Testis (tissue), 3 donors: ENCODE data around the gene XG. TPM values are rescaled to one million over a fixed set of nuclear protein-coding genes. Genes with fewer than 3 reads are reported as not detected.

Experiments
- DNase-seq: peaks from one replicate; pipeline ENCODE4 v3.0.0-alpha.2; 2019
- H3K27ac ChIP-seq, 2 donors: fragments of 200-600 bp; sonication (generic); one replicate each; pipeline ENCODE4 v1.5.1; 2019
- H3K27me3 ChIP-seq: fragments of 200-600 bp; sonication (generic); one replicate; pipeline ENCODE4 v1.5.1; 2019
- H3K36me3 ChIP-seq: fragments of 200-600 bp; sonication (generic); one replicate; pipeline ENCODE4 v1.5.1; 2017; ENCODE audit warnings: low read depth; ENCODE audit errors: missing control alignments
- H3K4me1 ChIP-seq: fragments of 200-600 bp; sonication (generic); one replicate; pipeline ENCODE4 v1.5.1; 2019
- H3K4me3 ChIP-seq, 2 donors: fragments of 200-600 bp; sonication (generic); one replicate each; pipeline ENCODE4 v1.5.1; 2017 to 2019
- H3K9me3 ChIP-seq: fragments of 200-600 bp; sonication (generic); one replicate; pipeline ENCODE4 v1.5.1; 2017
- POLR2A ChIP-seq: fragments of 450-650 bp; IDR thresholded peaks from one replicate; pipeline ENCODE4 v1.6.1; 2017; ENCODE audit warnings: antibody characterized with exemption, mild to moderate bottlenecking, moderate library complexity
- WGBS, 2 donors: methylation state at CpG; one replicate each; pipeline ENCODE4 v1.1.5; 2018; 5-methylcytosine and 5-hydroxymethylcytosine counted together
- intact Hi-C: fragments of 100-400 bp; cut with DNase I; formaldehyde crosslinking; loops from one replicate; pipeline ENCODE4 v1.15.1; 2023; ENCODE audit warnings: low total_unique reads
- polyA plus RNA-seq: library from polyadenylated mRNA; stranded (reverse); fragments of 350-450 nt; fragmentation: Illumina TruSeq; extraction: RNeasy Lipid Tissue Mini Kit (QIAGEN cat#74804); gene quantifications from one replicate; pipeline ENCODE4 v1.2.3, GENCODE V29; 2014; ENCODE audit warnings: low read depth, low replicate concordance; ENCODE audit not compliant: insufficient read depth
- total RNA-seq, 2 donors: library from RNA; depleted of rRNA; stranded (reverse); fragments of >200 nt; gene quantifications; one replicate each; pipeline ENCODE4 v1.2.3, GENCODE V29; 2016
- TF ChIP-seq, protein P1 (sequence below), 3 experiments: fragments of 450-650 bp in 2 of 3; fragments of 200-600 bp in 1 of 3; sonication (generic) in 1 of 3; IDR thresholded peaks; one replicate each; pipeline ENCODE4 v1.5.1; 2016 to 2019; ENCODE audit warnings: antibody characterized with exemption in 3 of 3, mild to moderate bottlenecking in 2 of 3, moderate library complexity in 1 of 3

The XG gene
- total and polyA plus RNA-seq, 3 donors from 2014 or later = 0.19 to 0.88 (median 0.63) TPM

DNA sequence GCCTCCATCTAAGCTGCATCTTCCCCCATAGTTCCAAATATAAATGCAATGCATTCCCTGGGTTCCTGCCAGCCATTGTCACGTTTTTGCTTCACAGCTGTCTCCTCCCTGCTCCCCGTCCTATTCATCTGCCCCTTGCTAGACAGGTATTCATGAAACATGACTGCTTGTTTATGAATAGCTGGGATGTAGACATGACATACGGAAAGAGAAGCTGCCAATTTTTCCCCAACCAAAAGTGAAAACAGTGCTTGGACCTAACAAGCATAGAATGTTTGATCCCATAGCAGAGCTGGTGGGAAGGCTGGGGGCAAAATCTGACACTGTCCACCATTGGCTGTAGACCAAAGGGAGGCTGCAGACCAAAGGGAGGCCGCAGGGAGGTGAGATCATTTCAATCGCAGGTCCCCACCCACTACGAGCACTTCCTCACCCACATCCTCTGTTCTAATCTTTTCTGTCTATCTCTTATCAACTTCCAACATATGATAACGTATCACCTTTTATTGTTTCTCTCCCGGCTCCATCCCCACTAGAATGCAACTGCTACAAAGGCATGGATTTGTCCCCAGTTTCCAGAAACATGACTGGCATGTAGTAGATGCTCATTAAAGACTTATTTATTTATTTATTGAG lies 68.4 kb downstream of the XG start:
- TF ChIP-seq, protein P1, sequence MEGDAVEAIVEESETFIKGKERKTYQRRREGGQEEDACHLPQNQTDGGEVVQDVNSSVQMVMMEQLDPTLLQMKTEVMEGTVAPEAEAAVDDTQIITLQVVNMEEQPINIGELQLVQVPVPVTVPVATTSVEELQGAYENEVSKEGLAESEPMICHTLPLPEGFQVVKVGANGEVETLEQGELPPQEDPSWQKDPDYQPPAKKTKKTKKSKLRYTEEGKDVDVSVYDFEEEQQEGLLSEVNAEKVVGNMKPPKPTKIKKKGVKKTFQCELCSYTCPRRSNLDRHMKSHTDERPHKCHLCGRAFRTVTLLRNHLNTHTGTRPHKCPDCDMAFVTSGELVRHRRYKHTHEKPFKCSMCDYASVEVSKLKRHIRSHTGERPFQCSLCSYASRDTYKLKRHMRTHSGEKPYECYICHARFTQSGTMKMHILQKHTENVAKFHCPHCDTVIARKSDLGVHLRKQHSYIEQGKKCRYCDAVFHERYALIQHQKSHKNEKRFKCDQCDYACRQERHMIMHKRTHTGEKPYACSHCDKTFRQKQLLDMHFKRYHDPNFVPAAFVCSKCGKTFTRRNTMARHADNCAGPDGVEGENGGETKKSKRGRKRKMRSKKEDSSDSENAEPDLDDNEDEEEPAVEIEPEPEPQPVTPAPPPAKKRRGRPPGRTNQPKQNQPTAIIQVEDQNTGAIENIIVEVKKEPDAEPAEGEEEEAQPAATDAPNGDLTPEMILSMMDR (IDR thresholded peaks at IDR 0.05) = no peak
- no peak for TF ChIP-seq POLR2A
- intact Hi-C loops = no loop called here
- Histone ChIP-seq H3K27me3 (no peaks in the 10 kb centered on the region), H3K4me1 (no peaks in the 10 kb centered on the region), H3K36me3 (no peaks in the 10 kb centered on the region), H3K4me3 (no peak overlapping the region), H3K9me3 (no peaks in the 10 kb centered on the region), H3K27ac (no peak overlapping the region)
- DNase-seq = no peak
- 72 to 81% methylated on average over 8 of the region's 8 CpGs for WGBS, 2 donors

DNA sequence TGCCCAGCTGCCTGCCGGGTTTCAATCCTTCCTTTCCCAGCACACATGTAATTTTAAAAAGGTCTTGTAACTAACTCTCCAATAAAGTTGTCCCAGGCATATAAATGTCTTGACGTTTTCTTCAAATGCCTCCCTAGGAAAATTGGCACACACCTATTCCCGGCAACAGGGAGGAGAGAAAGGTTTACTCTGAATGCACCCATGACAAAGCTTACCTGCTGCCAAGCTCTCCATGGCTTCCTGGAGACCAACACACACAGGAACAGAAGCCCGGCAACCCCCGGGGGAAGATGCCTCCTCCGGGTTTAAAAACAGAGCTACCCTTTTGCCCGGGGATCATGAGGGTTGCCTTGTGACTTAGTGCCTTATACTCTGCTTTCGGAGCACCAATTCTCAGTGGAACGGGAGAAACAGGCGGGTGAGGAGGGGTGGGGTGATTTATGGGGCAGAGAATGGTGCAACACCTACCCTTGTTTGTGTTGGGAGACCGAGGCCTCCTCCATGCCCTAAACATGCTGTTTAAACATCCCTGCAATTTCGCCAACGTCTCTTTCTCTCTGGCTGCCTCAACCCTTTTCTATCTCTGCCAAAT lies 72.1 kb downstream of the XG start:
- Histone ChIP-seq H3K9me3 (no peaks in the 10 kb centered on the region), H3K4me1 (no peaks in the 10 kb centered on the region), H3K4me3 (no peak overlapping the region), H3K27ac (no peak overlapping the region), H3K36me3 (no peaks in the 10 kb centered on the region), H3K27me3 (no peaks in the 10 kb centered on the region)
- intact Hi-C loops = no loop called here
- WGBS, 2 donors = 45 to 53% methylated on average over 10 to 13 of the region's 13 CpGs
- no peak for TF ChIP-seq POLR2A
- TF ChIP-seq, protein P1 (IDR thresholded peaks at IDR 0.05) = no peak
- no peak for DNase-seq

DNA sequence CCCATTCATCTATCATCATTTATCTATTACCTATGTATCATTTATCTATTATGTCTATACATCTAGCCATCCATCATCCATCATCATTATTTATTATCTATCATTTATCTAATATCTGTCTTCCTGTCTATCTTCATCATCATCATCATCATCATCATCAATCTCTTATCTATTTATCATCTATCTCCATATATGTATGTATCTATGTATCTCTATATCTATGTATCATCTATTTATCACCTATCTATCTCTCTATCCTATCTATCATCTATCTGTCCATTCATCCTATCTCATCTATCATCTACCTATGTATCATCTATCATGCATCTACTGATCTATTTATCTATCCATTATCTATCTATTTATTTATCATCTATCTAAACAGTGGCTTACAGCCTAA lies 73.0 kb downstream of the XG start:
- H3K36me3 ChIP-seq = no peaks in the 10 kb centered on the region
- no peaks in the 10 kb centered on the region for H3K4me1 ChIP-seq
- no peaks in the 10 kb centered on the region for H3K9me3 ChIP-seq
- DNase-seq = no peak
- H3K4me3 ChIP-seq = no peak overlapping the region
- no peaks in the 10 kb centered on the region for H3K27me3 ChIP-seq
- no peak overlapping the region for H3K27ac ChIP-seq
- intact Hi-C loops = no loop called here
- TF ChIP-seq, protein P1 (IDR thresholded peaks at IDR 0.05) = no peak
- TF ChIP-seq POLR2A = no peak

DNA sequence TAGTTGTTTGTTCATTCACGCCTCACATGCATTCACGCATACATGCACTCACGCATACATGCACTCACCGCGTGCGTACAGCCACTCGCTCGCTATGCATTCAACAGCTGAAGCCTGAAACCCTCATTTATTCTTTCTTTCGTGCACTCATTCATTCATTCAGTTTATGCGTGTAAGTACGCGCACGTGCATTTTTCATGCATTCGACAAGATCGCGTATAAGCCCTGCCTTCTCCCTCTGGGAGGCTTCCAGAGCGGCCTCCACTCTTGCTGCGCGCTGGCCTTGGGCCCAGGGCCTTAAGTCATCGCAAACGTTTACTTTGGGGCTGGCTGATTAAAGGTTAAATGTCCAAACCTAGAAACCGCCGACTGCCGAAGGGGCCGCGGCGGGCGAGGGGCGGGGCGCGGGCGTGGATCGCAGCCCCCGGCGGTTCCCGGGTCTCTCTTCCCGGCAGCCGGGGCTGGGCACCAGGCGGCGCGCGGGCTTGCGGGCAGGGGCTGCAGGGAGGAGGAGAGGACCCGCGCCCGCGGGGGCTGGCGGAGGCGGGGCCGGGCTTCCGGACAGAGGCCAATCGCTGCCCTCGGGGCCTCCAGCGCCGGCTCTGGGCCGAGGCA lies 76.6 kb downstream of the XG start, which contains the start of gene GYG2:
GYG2 (plus strand) TSS at position 587 of the 615 bp plus-strand sequence. CDS start 1,259 bp downstream, outside the sequence.
- 19 to 54% methylated on average over 16 to 46 of the region's 56 CpGs for WGBS, 2 donors
- no peaks in the 10 kb centered on the region for H3K9me3 ChIP-seq
- peak within 1 kb of the TSS; percentile 15 to 23 for H3K4me3 ChIP-seq
- intact Hi-C loops = no loop called here
- no peak within 1 kb of the TSS for H3K27ac ChIP-seq
- H3K4me1 ChIP-seq = no peaks in the 10 kb centered on the region
- no peak for DNase-seq
- TF ChIP-seq, protein P1 (IDR thresholded peaks at IDR 0.05) = no peak
- no peak for TF ChIP-seq POLR2A
- H3K27me3 ChIP-seq = no peaks in the 10 kb centered on the region
- H3K36me3 ChIP-seq = no peaks in the 10 kb centered on the region
